Heart right ventricle (tissue), 16 donors: ENCODE data around the gene CELF3. TPM values are rescaled to one million over a fixed set of nuclear protein-coding genes. Genes with fewer than 3 reads are reported as not detected.

Experiments used
- ATAC-seq, 8 donors: fragments of 200-7000 bp; cut with Tn5 transposase; one replicate each; pipeline ENCODE4 v1.9.1; 2020; ENCODE audit warnings: mild to moderate bottlenecking in 8 of 8, moderate library complexity in 8 of 8, moderate number of reproducible peaks in 1 of 8
- DNase-seq, 2 donors: peaks; one replicate each; pipeline ENCODE4 v3.0.0-alpha.2; 2020
- H3K27ac ChIP-seq, 10 donors: fragments of 200-600 bp; sonication (generic) in 2 of 10; one replicate each; pipeline versions ENCODE4 v1.5.0 to v1.8.0; 2020 to 2022; ENCODE audit warnings: mild to moderate bottlenecking in 3 of 10
- H3K27me3 ChIP-seq, 7 donors: fragments of 200-600 bp; one replicate each; pipeline ENCODE4 v1.8.0; 2021 to 2022; ENCODE audit warnings: mild to moderate bottlenecking in 2 of 7
- H3K36me3 ChIP-seq, 9 donors: fragments of 200-600 bp; sonication (generic) in 1 of 9; one replicate each; pipeline versions ENCODE4 v1.5.0 to v1.8.0; 2020 to 2022; ENCODE audit warnings: mild to moderate bottlenecking in 2 of 9
- H3K4me1 ChIP-seq, 9 donors: fragments of 200-600 bp; sonication (generic) in 1 of 9; one replicate each; pipeline versions ENCODE4 v1.5.0 to v1.8.0; 2020 to 2022; ENCODE audit warnings: mild to moderate bottlenecking in 4 of 9
- H3K4me3 ChIP-seq, 10 donors: fragments of 200-600 bp; sonication (generic) in 2 of 10; one replicate each; pipeline versions ENCODE4 v1.5.0 to v1.8.0; 2020 to 2022; ENCODE audit warnings: mild to moderate bottlenecking in 7 of 10, moderate library complexity in 2 of 10
- H3K9me3 ChIP-seq, 11 donors: fragments of 200-600 bp in 10 of 11; sonication (generic) in 2 of 11; one replicate each; pipeline versions ENCODE4 v1.5.0 to v1.8.0; 2013 to 2022; ENCODE audit warnings: mild to moderate bottlenecking in 2 of 11, control low read depth in 1 of 11, moderate library complexity in 1 of 11
- CTCF ChIP-seq, 9 donors: fragments of 200-600 bp; sonication (generic) in 2 of 9; IDR thresholded peaks; one replicate each; pipeline versions ENCODE4 v1.5.0 to v1.8.0; 2021 to 2022; ENCODE audit warnings: antibody characterized with exemption in 9 of 9, mild to moderate bottlenecking in 5 of 9, moderate library complexity in 1 of 9
- WGBS, 2 donors: extraction: QIAGEN DNeasy Blood & Tissue Kit; methylation state at CpG; one replicate each; pipeline ENCODE4 v1.1.7; 2013; ENCODE audit warnings: inconsistent platforms in 1 of 2; 5-methylcytosine and 5-hydroxymethylcytosine counted together
- intact Hi-C, 10 donors: fragments of 100-400 bp; cut with DNase I; formaldehyde crosslinking; loops; one replicate each; pipeline versions ENCODE4 v1.11.1 to v1.14.2; 2022
- polyA plus RNA-seq, 2 donors: library from polyadenylated mRNA; stranded (reverse); fragments of 200-250 nt; gene quantifications; one replicate each; pipeline ENCODE4 v1.2.3, GENCODE V29; 2013
- total RNA-seq, 10 donors: library from RNA; stranded (reverse); fragmentation: NEBNext Ultra II Directional in 3 of 10; extraction: Animal tissue kit (Norgen Biotek cat#: 25700) in 3 of 10; gene quantifications; one replicate each; pipeline versions ENCODE4 v1.2.1 to v1.2.4, GENCODE V29; 2021 to 2023
- donor health status: Arrhythmogenic right ventricular cardiomyopathy.
- donor health status: ischemic (EF 13 %, LVEDD 7.1; RV severe dilation, severe dysfunction).
- donor health status: healthy with polysubstance abuse.
- donor health status: DM: no; HTN: yes; CAD: no.
- donor health status: DM: no; HTN: no; CAD: no.
- donor health status: ischemic (EF 25% LVEDD 6.9; RV normal size, moderate dysfunction).
- donor health status: ischemic (EF 25% LVEDD 5.7; RV mildly dilated, moderate dysfunction).
- donor health status: healthy.
- donor health status: DM: yes; HTN: yes; CAD: no.
- donor health status: Ischemic cardiomyopathy.
- donor health status: ischemic (EF 35%, LVEDD 5.7; RV mildly dilated, moderate dysfunction).
- donor health status: nonischemic (EF 11% LVEDD 7.7; RV severe dilation, severe dysfunction).
- donor health status: DM: yes; HTN: yes; CAD: no.
- donor health status: PGD.
- donor health status: ischemic (EF 29% LVEDD 5.4; RV normal size, mild dysfunction).
- donor health status: nonischemic (EF 23%, LVEDD 6.1; RV moderate dilation, normal function).

CELF3 gene
- total and polyA plus RNA-seq, 12 donors, result 0.04 TPM; not detected in 11

DNA sequence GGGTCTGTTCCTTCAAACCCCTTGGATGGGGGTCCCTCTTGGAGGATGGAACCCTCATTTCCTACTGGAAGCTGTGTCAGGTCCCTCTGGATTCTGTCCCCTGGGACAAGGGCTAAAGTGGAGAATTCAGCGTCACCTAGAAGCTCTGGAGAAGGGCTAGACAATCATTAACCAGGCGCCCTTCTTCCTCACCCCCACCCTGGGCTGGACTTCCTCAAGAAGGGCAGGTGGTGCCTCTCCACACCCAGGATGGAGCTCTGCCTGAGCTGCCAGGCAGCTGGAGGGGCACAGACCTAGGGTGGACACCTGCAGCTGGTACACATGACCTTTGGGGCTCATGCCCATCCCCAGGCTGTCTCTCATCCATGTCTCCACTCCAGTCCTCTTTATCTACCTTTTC, 3.6 kb downstream of the CELF3 start:
- 81 to 83% methylated on average over 2 of the region's 2 CpGs for WGBS, 2 donors
- ATAC-seq (no peak), DNase-seq (no peak)
- Histone ChIP-seq H3K27ac (no peak overlapping the region), H3K4me3 (no peak overlapping the region), H3K36me3 (no peaks in the 10 kb centered on the region), H3K4me1 (peaks cover 2 to 21% (median 14%) of the 10 kb centered on the region in 9 donors), H3K27me3 (peaks cover 0 to 55% (median 35%) of the 10 kb centered on the region in 7 donors), H3K9me3 (no peaks in the 10 kb centered on the region)
- intact Hi-C loops, result loop anchor here in 1 of 10 donors (10.0 kb wide), 1 partner anchor 58 kb away; no protein-coding TSS in a partner anchor
- no peak for TF ChIP-seq CTCF (IDR thresholded peaks at IDR 0.05)

DNA sequence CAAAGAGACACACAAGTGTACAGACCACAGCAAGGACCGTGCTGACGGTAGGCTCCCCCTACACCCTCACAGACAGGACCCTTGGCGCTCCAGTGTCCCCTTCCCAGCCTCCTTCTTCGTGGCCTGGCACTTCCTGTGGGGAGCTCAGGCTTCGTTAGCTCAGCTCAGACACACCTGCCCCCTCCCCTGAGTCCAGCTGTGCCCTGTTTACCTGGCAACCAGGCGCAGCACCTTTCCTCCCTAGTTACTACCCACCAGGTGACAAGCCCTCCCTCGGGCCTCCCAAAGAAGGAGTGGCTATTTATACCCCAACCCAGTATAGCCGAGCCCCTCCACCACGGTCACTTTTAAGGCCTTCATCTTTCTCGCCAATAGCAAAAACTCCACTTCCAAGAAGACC, 4.7 kb downstream of the CELF3 start:
- intact Hi-C loops, result loop anchor here in 1 of 10 donors (10.0 kb wide), 1 partner anchor 57 kb away; no protein-coding TSS in a partner anchor
- TF ChIP-seq CTCF (IDR thresholded peaks at IDR 0.05), result no peak
- DNase-seq, result no peak
- no peak for ATAC-seq
- peaks cover 0 to 10% (median 6%) of the 10 kb centered on the region in 9 donors for H3K4me1 ChIP-seq
- no peak overlapping the region for H3K4me3 ChIP-seq
- H3K9me3 ChIP-seq, result no peaks in the 10 kb centered on the region
- peaks cover 0 to 49% (median 25%) of the 10 kb centered on the region in 7 donors for H3K27me3 ChIP-seq
- H3K36me3 ChIP-seq, result no peaks in the 10 kb centered on the region
- H3K27ac ChIP-seq, result no peak overlapping the region
- whole genome bisulfite sequencing, 2 donors, result 62 to 68% methylated on average over 10 of the region's 10 CpGs

- TF ChIP-seq CTCF (IDR thresholded peaks at IDR 0.05), result no peak
- peaks cover 0 to 41% (median 17%) of the 10 kb centered on the region in 7 donors for H3K27me3 ChIP-seq
- no peaks in the 10 kb centered on the region for H3K36me3 ChIP-seq
- intact Hi-C loops, result loop anchor here in 1 of 10 donors (10.0 kb wide), 1 partner anchor 56 kb away; no protein-coding TSS in a partner anchor
- H3K27ac ChIP-seq, result no peak overlapping the region
- WGBS, 2 donors, result 73 to 74% methylated on average over 21 of the region's 21 CpGs
- ATAC-seq (no peak), DNase-seq (no peak)
- peaks cover 0 to 3% (median 0%) of the 10 kb centered on the region in 9 donors for H3K4me1 ChIP-seq
- no peaks in the 10 kb centered on the region for H3K9me3 ChIP-seq
- H3K4me3 ChIP-seq, result no peak overlapping the region
Measured at GRCh38 chr1:151711044-151711800, 5.4 kb downstream of the CELF3 start.

DNA sequence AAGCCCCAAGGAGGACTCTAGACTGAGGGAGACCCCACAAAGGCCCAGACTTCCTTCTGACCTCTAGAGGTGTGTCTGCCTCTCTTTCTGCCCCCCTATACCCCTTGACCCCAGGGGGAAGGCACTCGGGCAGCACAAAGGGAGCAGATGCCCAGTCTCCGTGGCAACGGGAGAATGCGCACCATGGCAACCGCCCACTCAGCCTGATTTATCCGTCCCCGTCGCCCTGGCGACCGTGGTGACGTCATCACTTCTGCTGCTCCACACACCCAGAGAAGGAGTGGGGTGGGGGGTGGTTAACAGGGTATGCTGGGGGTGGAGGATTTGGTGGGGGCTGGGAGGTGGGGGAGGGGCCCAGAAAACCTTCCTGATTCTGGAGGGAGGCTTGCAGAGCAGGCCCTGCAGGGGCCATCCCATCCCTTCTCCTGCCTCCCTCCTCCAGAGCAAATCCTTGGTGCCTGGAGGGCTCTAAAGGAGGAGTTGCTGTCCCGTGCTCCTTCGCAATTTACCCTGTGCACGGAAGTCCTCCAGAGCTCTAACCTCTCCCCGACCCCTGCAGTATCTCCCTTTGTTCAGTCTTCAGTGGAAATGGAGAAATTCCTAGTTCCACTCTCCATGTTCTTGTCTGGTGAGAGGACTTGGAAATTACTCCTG, 6.3 kb downstream of the CELF3 start:
- no peak for DNase-seq
- intact Hi-C loops, result loop anchor here in 1 of 10 donors (10.0 kb wide), 1 partner anchor 56 kb away; no protein-coding TSS in a partner anchor
- H3K27me3 ChIP-seq, result peaks cover 0 to 32% (median 9%) of the 10 kb centered on the region in 7 donors

More for the DNA sequence above, 6.3 kb downstream of the CELF3 start:
- TF ChIP-seq CTCF (IDR thresholded peaks at IDR 0.05), result no peak
- no peak overlapping the region for H3K27ac ChIP-seq
- no peaks in the 10 kb centered on the region for H3K4me1 ChIP-seq
- no peaks in the 10 kb centered on the region for H3K36me3 ChIP-seq
- H3K4me3 ChIP-seq, result no peak overlapping the region
- H3K9me3 ChIP-seq, result no peaks in the 10 kb centered on the region
- no peak for ATAC-seq
- 36 to 43% methylated on average over 15 of the region's 15 CpGs for WGBS, 2 donors
